ENCODE results near the gene MRPS2. TPM values are rescaled to one million over a fixed set of nuclear protein-coding genes. Genes with fewer than 3 reads are reported as not detected.

The MRPS2 gene
- total and polyA plus RNA-seq, 9 of the 15 experiments (the other 6 are each of a cell fraction or from before 2014, with no cell fraction given) = 8.0 to 167 (median 81.3) TPM

DNA sequence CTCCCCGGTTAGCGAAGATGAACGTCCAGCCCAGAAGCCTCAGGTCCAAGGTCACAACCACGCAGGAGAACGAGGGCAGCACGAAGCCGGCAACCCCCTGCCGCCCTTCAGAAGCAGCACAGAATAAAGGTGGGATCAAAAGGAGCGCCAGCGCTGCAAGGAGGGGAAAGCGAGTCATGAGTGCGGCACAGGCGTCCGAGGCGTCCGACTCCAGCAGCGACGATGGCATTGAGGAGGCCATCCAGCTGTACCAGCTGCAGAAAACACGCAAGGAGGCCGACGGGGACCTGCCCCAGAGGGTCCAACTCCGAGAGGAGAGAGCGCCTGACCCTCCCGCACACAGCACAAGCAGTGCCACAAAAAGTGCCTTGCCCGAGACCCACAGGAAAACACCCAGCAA, 15.1 kb upstream of the MRPS2 start:
- POLR2A ChIA-PET = interaction anchor here (0.6 kb wide), 2 partner anchors 12 to 39 kb away, joined by 3 read pairs; no protein-coding TSS in a partner anchor
- H3K79me2 ChIP-seq (ENCODE audit: control insufficient read depth, insufficient read depth, low read length) = peaks cover 14% of the 10 kb centered on the region

More for the DNA sequence above, 15.1 kb upstream of the MRPS2 start:
- no peak for ATAC-seq
- H4K20me1 ChIP-seq (replicated peaks; ENCODE audit: control insufficient read depth, insufficient read depth, low read length) = no peaks in the 10 kb centered on the region
- no peak overlapping the region for H3K27ac ChIP-seq (ENCODE audit: extremely low read depth, low read depth, low read length)
- no peak overlapping the region for H3K9ac ChIP-seq (ENCODE audit: insufficient read depth in 1 of 2, low read depth in 2 of 2, low read length in 2 of 2)
- peaks cover 5 to 20% of the 10 kb centered on the region in 2 experiments; a peak in 4 of 5 replicates for H3K4me1 ChIP-seq (replicated peaks in 1 of 2; ENCODE audit: control insufficient read depth in 2 of 2, insufficient read depth in 2 of 2, low read length in 2 of 2)
- no peaks in the 10 kb centered on the region for H3K27me3 ChIP-seq (ENCODE audit: control insufficient read depth in 2 of 2, insufficient read depth in 2 of 2, low read length in 2 of 2)
- CTCF ChIA-PET (ENCODE audit: low intra/inter-chr PET ratio) = no interaction called here
- no peak overlapping the region for H2AFZ ChIP-seq (ENCODE audit: low read depth, low read length)
- H3K9me1 ChIP-seq (ENCODE audit: control insufficient read depth, insufficient read depth, low read length) = no peaks in the 10 kb centered on the region
- no peak overlapping the region for H3K4me2 ChIP-seq (ENCODE audit: insufficient read depth, low read length)
- BruUV-seq (replicated peaks) = no TSS peak
- intact Hi-C loops (cut with micrococcal nuclease) (no loop called here), in situ Hi-C loops (cut with MboI) (no loop called here)
- no peak for FAIRE-seq
- DNase-seq (ENCODE audit: extremely low read depth in 1 of 4, low spot score in 3 of 4) = no peak
- H3K9me3 ChIP-seq (replicated peaks; ENCODE audit: control insufficient read depth, insufficient read depth, low read depth, low read length) = no peaks in the 10 kb centered on the region
- no peak overlapping the region for H3K4me3 ChIP-seq
- H3K36me3 ChIP-seq (ENCODE audit: control insufficient read depth, insufficient read depth, low read length) = peaks cover 51% of the 10 kb centered on the region; the same call in 1 of the 3 replicates
- 91% methylated on average over 19 of the region's 25 CpGs for WGBS (ENCODE audit: insufficient coverage, low coverage, missing lambda C conversion rate)
- TF ChIP-seq, protein P1, sequence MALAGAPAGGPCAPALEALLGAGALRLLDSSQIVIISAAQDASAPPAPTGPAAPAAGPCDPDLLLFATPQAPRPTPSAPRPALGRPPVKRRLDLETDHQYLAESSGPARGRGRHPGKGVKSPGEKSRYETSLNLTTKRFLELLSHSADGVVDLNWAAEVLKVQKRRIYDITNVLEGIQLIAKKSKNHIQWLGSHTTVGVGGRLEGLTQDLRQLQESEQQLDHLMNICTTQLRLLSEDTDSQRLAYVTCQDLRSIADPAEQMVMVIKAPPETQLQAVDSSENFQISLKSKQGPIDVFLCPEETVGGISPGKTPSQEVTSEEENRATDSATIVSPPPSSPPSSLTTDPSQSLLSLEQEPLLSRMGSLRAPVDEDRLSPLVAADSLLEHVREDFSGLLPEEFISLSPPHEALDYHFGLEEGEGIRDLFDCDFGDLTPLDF (CRISPR knock-in tag; IDR thresholded peaks at IDR 0.05) = no peak
- 0 out of 2 replicates have a peak, but pooled peaks have one; percentile 6 for TF ChIP-seq POLR2G (IDR thresholded peaks at IDR 0.05; ENCODE audit: low read depth, low read length)
- TF ChIP-seq RBFOX2 (IDR thresholded peaks at IDR 0.05; ENCODE audit: low read depth, low read length) = peak; percentile 4; the same call in 1 of the 2 replicates
- TF ChIP-seq ZNF184 (CRISPR knock-in tag; IDR thresholded peaks at IDR 0.05) = no peak
- TF ChIP-seq, protein P2, sequence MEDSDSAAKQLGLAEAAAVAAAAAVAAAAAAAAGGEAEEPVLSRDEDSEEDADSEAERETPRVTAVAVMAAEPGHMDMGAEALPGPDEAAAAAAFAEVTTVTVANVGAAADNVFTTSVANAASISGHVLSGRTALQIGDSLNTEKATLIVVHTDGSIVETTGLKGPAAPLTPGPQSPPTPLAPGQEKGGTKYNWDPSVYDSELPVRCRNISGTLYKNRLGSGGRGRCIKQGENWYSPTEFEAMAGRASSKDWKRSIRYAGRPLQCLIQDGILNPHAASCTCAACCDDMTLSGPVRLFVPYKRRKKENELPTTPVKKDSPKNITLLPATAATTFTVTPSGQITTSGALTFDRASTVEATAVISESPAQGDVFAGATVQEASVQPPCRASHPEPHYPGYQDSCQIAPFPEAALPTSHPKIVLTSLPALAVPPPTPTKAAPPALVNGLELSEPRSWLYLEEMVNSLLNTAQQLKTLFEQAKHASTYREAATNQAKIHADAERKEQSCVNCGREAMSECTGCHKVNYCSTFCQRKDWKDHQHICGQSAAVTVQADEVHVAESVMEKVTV (CRISPR knock-in tag; IDR thresholded peaks at IDR 0.05) = no peak
